OCI-LY3 (cell line): ENCODE data around the gene ZSCAN22.

Experiments used
- H2AFZ ChIP-seq: fragments of 200-600, 300-600 bp; shearing (Covaris generic); 2 replicates; pipeline ENCODE4 v1.6.0; 2014; ENCODE audit warnings: antibody characterized with exemption, low read depth, low read length
- H3K27ac ChIP-seq: fragments of 200-600, 300-600 bp; sonication (generic); 2 replicates; pipeline ENCODE4 v1.5.1; 2014; ENCODE audit warnings: mild to moderate bottlenecking, low read length, moderate library complexity, mixed read lengths
- H3K27me3 ChIP-seq: fragments of 200-600, 300-600 bp; sonication (generic); 2 replicates; pipeline ENCODE4 v1.6.1; 2014; ENCODE audit warnings: low read depth, low read length, mixed read lengths
- H3K36me3 ChIP-seq: fragments of 200-600, 300-600 bp; sonication (generic); replicated peaks from 2 replicates; pipeline ENCODE3; 2014; ENCODE audit warnings: low read depth, low read length, mixed read lengths
- H3K4me1 ChIP-seq: fragments of 300-600, 200-600 bp; sonication (generic); 2 replicates; pipeline ENCODE4 v1.6.1; 2014; ENCODE audit warnings: low read length, mixed read lengths
- H3K4me2 ChIP-seq: fragments of 200-600, 300-600 bp; sonication (generic); 2 replicates; pipeline ENCODE4 v1.6.1; 2014; ENCODE audit warnings: low read length, mixed read lengths
- H3K4me3 ChIP-seq: fragments of 300-600, 200-600 bp; sonication (generic); 2 replicates; pipeline ENCODE4 v1.5.1; 2014; ENCODE audit warnings: antibody characterized with exemption, mild to moderate bottlenecking, low read length, moderate library complexity
- H3K79me2 ChIP-seq: fragments of 300-600, 200-600 bp; shearing (Covaris generic); 2 replicates; pipeline ENCODE4 v1.6.1; 2014; ENCODE audit warnings: mild to moderate bottlenecking, low read length, mixed read lengths
- H3K9ac ChIP-seq: fragments of 300-600, 200-600 bp; shearing (Covaris generic); 2 replicates; pipeline ENCODE4 v1.6.0; 2014; ENCODE audit warnings: mild to moderate bottlenecking, low read length, moderate library complexity
- H3K9me3 ChIP-seq: fragments of 200-600, 300-600 bp; shearing (Covaris generic); 2 replicates; pipeline ENCODE4 v1.6.1; 2014; ENCODE audit warnings: low read length, mixed read lengths; ENCODE audit not compliant: insufficient read depth
- H4K20me1 ChIP-seq: fragments of 200-600, 300-600 bp; sonication (generic); 2 replicates; pipeline ENCODE4 v1.6.1; 2016; ENCODE audit warnings: low read length, mixed read lengths; ENCODE audit not compliant: insufficient read depth
- EZH2phosphoT487 ChIP-seq: fragments of 200-600 bp; shearing (Covaris generic); IDR thresholded peaks from 2 replicates; pipeline ENCODE4 v1.6.1; 2018; ENCODE audit warnings: antibody characterized with exemption, mixed run types, low read depth
- TF ChIP-seq, protein P1 (sequence below): fragments of 200-600, 300-600 bp; sonication (generic); IDR thresholded peaks from 2 replicates; pipeline ENCODE4 v1.5.1; 2014; ENCODE audit warnings: antibody characterized with exemption, low read length, low read depth

ZSCAN22 gene

GRCh38 chr19:58326914-58327726 lies at the start of gene ZSCAN22:
Gene ZSCAN22 (plus strand): TSS chr19:58326994. CDS start chr19:58334803, 7,809 bp downstream.
- no peaks in the 10 kb centered on the region for H4K20me1 ChIP-seq
- peak within 1 kb of the TSS; percentile 81 for H2AFZ ChIP-seq
- H3K4me1 ChIP-seq, result peaks cover 14% of the 10 kb centered on the region
- no peaks in the 10 kb centered on the region for H3K36me3 ChIP-seq
- no peaks in the 10 kb centered on the region for H3K27me3 ChIP-seq
- peak within 1 kb of the TSS; percentile 94 for H3K4me2 ChIP-seq
- no peak for TF ChIP-seq EZH2phosphoT487
- TF ChIP-seq, protein P1, sequence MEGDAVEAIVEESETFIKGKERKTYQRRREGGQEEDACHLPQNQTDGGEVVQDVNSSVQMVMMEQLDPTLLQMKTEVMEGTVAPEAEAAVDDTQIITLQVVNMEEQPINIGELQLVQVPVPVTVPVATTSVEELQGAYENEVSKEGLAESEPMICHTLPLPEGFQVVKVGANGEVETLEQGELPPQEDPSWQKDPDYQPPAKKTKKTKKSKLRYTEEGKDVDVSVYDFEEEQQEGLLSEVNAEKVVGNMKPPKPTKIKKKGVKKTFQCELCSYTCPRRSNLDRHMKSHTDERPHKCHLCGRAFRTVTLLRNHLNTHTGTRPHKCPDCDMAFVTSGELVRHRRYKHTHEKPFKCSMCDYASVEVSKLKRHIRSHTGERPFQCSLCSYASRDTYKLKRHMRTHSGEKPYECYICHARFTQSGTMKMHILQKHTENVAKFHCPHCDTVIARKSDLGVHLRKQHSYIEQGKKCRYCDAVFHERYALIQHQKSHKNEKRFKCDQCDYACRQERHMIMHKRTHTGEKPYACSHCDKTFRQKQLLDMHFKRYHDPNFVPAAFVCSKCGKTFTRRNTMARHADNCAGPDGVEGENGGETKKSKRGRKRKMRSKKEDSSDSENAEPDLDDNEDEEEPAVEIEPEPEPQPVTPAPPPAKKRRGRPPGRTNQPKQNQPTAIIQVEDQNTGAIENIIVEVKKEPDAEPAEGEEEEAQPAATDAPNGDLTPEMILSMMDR, result no peak
- peak within 1 kb of the TSS; percentile 77 for H3K9ac ChIP-seq
- H3K27ac ChIP-seq, result peak within 1 kb of the TSS; percentile 41
- peaks cover 38% of the 10 kb centered on the region for H3K79me2 ChIP-seq
- H3K4me3 ChIP-seq, result peak within 1 kb of the TSS; percentile 95
- H3K9me3 ChIP-seq, result no peaks in the 10 kb centered on the region

DNA sequence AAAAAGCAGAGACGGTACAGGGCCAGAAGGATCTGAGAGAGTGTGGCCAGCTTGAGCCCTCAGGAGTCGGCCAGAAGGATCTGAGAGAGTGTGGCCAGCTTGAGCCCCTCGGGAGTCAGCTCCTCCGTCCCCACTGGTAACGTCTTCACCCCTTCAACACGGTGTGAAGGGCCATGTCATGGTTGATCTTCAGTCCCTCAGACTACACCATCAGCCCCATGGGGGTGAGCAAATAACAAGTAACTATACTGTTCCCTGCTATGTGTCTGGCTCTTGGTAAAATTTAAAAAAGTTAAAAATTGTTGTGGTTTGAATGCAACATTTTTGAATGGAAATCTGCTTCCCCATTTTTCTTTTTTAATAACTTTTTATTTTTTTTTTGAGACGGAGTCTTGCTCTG lies 49.6 kb upstream of the ZSCAN22 start:
- peaks cover 13% of the 10 kb centered on the region for H3K4me1 ChIP-seq
- no peak for TF ChIP-seq EZH2phosphoT487
- TF ChIP-seq, protein P1, result no peak
- peaks cover 16% of the 10 kb centered on the region for H3K9me3 ChIP-seq
- H3K4me3 ChIP-seq, result no peak overlapping the region
- no peak overlapping the region for H3K4me2 ChIP-seq
- no peak overlapping the region for H3K27ac ChIP-seq
- H4K20me1 ChIP-seq, result no peaks in the 10 kb centered on the region
- no peak overlapping the region for H3K9ac ChIP-seq
- no peak overlapping the region for H2AFZ ChIP-seq
- H3K79me2 ChIP-seq, result peaks cover 39% of the 10 kb centered on the region
- no peaks in the 10 kb centered on the region for H3K27me3 ChIP-seq
- H3K36me3 ChIP-seq, result peaks cover 67% of the 10 kb centered on the region

DNA sequence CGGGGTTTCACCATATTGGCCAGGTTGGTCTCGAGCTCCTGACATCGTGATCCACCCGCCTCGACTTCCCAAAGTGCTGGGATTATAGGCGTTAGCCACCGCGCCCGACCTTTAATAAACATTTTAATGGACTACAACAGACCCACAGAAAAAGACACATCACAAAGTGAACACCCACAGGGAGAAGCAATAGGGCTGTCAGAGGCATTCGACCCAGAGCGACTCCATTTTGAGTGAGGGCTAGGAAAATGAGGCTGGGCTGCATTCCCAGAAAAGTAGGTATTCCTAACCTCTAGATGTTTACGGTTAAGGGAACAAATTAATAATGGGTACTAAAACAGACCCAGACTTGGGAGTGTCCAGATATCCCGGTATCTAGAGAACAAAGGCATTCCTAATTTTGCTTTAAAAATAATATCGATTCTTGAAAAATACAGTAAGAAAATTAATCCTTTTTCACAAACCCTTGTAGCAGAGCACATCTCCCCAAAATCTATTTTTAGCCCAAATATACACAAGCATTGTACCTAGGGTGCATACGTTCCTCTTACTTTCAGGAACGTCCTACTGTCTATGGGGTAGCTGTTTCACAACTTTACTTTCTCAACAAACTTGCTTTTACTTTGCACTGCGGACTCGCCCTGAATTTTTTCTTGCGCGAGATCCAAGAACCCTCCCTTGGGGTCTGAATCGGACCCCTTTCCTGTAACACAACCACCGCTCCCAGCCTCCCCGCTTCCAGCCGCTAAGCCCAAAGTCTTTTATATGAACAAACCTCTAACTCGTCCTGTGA lies 48.9 kb upstream of the ZSCAN22 start:
- TF ChIP-seq, protein P1, result no peak
- TF ChIP-seq EZH2phosphoT487, result no peak
- peaks cover 45% of the 10 kb centered on the region for H3K79me2 ChIP-seq
- H3K9me3 ChIP-seq, result peaks cover 14% of the 10 kb centered on the region
- peak overlapping the region; percentile 86 for H3K9ac ChIP-seq
- H4K20me1 ChIP-seq, result no peaks in the 10 kb centered on the region
- no peaks in the 10 kb centered on the region for H3K27me3 ChIP-seq
- H3K4me3 ChIP-seq, result peak overlapping the region; percentile 84
- H3K4me1 ChIP-seq, result peaks cover 13% of the 10 kb centered on the region
- H3K27ac ChIP-seq, result peak overlapping the region; percentile 58
- H3K36me3 ChIP-seq, result peaks cover 66% of the 10 kb centered on the region
- H3K4me2 ChIP-seq, result peak overlapping the region; percentile 75
- H2AFZ ChIP-seq, result peak overlapping the region; percentile 93

DNA sequence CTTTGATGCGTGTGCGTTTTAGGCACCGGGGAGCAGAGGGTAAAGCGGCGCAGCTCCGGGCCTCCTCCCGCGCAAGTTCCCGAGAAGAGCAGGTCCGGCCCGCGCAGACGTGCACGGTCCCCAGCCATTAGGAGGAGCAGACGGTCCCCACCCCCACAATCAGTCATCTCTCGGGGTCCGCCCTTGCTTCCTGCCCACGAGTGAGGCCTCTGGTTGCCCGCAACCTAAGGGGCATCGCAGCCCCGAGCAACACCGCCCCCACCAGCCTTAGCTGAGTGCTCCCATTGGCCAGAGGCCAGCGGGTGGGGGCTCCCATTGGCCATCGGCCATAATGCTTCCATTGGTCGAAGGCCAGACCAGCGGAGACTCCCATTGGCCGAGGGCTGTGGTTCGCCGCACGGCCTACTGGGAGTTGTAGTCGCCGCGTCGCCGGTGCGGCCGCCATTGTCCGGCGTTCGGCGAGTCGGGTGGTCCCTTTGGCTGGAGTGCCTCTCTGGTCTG lies 48.2 kb upstream of the ZSCAN22 start, which contains the start of gene ZNF8:
Gene ZNF8 (plus strand): TSS at position 415 of the 501 bp plus-strand sequence. CDS start 127 bp downstream, outside the sequence.
- Histone ChIP-seq H3K9ac (peak within 1 kb of the TSS; percentile 88), H4K20me1 (no peaks in the 10 kb centered on the region), H3K4me1 (peaks cover 13% of the 10 kb centered on the region), H3K9me3 (peaks cover 14% of the 10 kb centered on the region), H3K36me3 (peaks cover 65% of the 10 kb centered on the region), H2AFZ (peak within 1 kb of the TSS; percentile 93), H3K4me3 (peak within 1 kb of the TSS; percentile 84), H3K27ac (peak within 1 kb of the TSS; percentile 58), H3K79me2 (peaks cover 50% of the 10 kb centered on the region), H3K27me3 (no peaks in the 10 kb centered on the region), H3K4me2 (peak within 1 kb of the TSS; percentile 90)
- no peak for TF ChIP-seq EZH2phosphoT487
- TF ChIP-seq, protein P1, result no peak
